Effector CD8-positive, alpha-beta T cell (primary cell): ENCODE results near the gene CALCR.

Experiments used
- DNase-seq: peaks from one replicate; lab custom pipeline; 2025; lab: John Stamatoyannopoulos, UW

CALCR gene

GRCh38 chr7:93448176-93448575, 126.3 kb downstream of the CALCR start:
- no peak for DNase-seq

GRCh38 chr7:93447509-93447908, 127.0 kb downstream of the CALCR start:
- DNase-seq: no peak

- no peak for DNase-seq
Measured at GRCh38 chr7:93442478-93443224, 131.9 kb downstream of the CALCR start.

GRCh38 chr7:93435791-93436190, 138.7 kb downstream of the CALCR start:
- DNase-seq: no peak

GRCh38 chr7:93432130-93432529, 142.4 kb downstream of the CALCR start:
- DNase-seq: no peak

- DNase-seq: no peak
Measured at GRCh38 chr7:93430917-93431588, 143.5 kb downstream of the CALCR start.

GRCh38 chr7:93429563-93429962, 145.0 kb downstream of the CALCR start:
- no peak for DNase-seq

GRCh38 chr7:93427107-93427506, 147.4 kb downstream of the CALCR start:
- DNase-seq: no peak

GRCh38 chr7:93426155-93426696, 148.3 kb downstream of the CALCR start:
- no peak for DNase-seq

- DNase-seq: no peak
Measured at GRCh38 chr7:93414574-93414973, 159.9 kb downstream of the CALCR start.

- DNase-seq: no peak
Measured at GRCh38 chr7:93409324-93409723, 165.2 kb downstream of the CALCR start.

GRCh38 chr7:93407239-93407638, 167.3 kb downstream of the CALCR start:
- no peak for DNase-seq

GRCh38 chr7:93402944-93403343, 171.6 kb downstream of the CALCR start:
- DNase-seq: no peak

- DNase-seq: no peak
Measured at GRCh38 chr7:93399642-93400041, 174.9 kb downstream of the CALCR start.

- DNase-seq: no peak
Measured at GRCh38 chr7:93392984-93393383, 181.5 kb downstream of the CALCR start.

GRCh38 chr7:93390660-93391059, 183.9 kb downstream of the CALCR start:
- no peak for DNase-seq

GRCh38 chr7:93382362-93382761, 192.2 kb downstream of the CALCR start:
- DNase-seq: no peak

- no peak for DNase-seq
Measured at GRCh38 chr7:93378131-93378760, 196.3 kb downstream of the CALCR start.

GRCh38 chr7:93375603-93376002, 198.9 kb downstream of the CALCR start:
- DNase-seq: no peak
